Liver (tissue), 9 donors: ENCODE measurements around the gene VEGFB. TPM values are rescaled to one million over a fixed set of nuclear protein-coding genes. Genes with fewer than 3 reads are reported as not detected.

Experiments
- DNase-seq: peaks from one replicate; pipeline ENCODE4 v3.0.0-alpha.2; 2017; ENCODE audit warnings: low spot score
- H3K27ac ChIP-seq, 2 donors: one replicate each; pipeline ENCODE4 v1.7.0; 2013; ENCODE audit warnings: inconsistent platforms in 2 of 2, low read length in 2 of 2, control low read depth in 1 of 2, low read depth in 1 of 2, mild to moderate bottlenecking in 1 of 2
- H3K27me3 ChIP-seq, 4 donors: one replicate each; pipeline versions ENCODE4 v1.6.1 to v1.7.0; 2013; ENCODE audit warnings: low read length in 3 of 4, inconsistent platforms in 1 of 4, mild to moderate bottlenecking in 1 of 4, moderate library complexity in 1 of 4; ENCODE audit not compliant: control insufficient read depth in 4 of 4, insufficient read depth in 4 of 4
- H3K36me3 ChIP-seq, 4 donors: one replicate each; pipeline versions ENCODE4 v1.6.1 to v1.7.0; 2013; ENCODE audit warnings: low read length in 3 of 4, mild to moderate bottlenecking in 3 of 4, low read depth in 1 of 4, moderate library complexity in 1 of 4; ENCODE audit not compliant: control insufficient read depth in 4 of 4, insufficient read depth in 3 of 4
- H3K4me1 ChIP-seq, 4 donors: one replicate each; pipeline versions ENCODE4 v1.6.1 to v1.7.0; 2013; ENCODE audit warnings: low read length in 3 of 4, mild to moderate bottlenecking in 3 of 4, moderate library complexity in 1 of 4; ENCODE audit not compliant: control insufficient read depth in 4 of 4, insufficient read depth in 4 of 4
- H3K4me3 ChIP-seq, 3 donors: one replicate each; pipeline versions ENCODE4 v1.6.1 to v1.7.0; 2013; ENCODE audit warnings: low read length in 3 of 3, control low read depth in 1 of 3, low read depth in 1 of 3, mild to moderate bottlenecking in 1 of 3
- H3K9ac ChIP-seq, 2 donors: one replicate each; pipeline ENCODE4 v1.7.0; 2013; ENCODE audit warnings: low read length in 2 of 2, mild to moderate bottlenecking in 2 of 2, moderate library complexity in 2 of 2, control low read depth in 1 of 2, low read depth in 1 of 2
- H3K9me3 ChIP-seq, 4 donors: one replicate each; pipeline versions ENCODE4 v1.6.1 to v1.7.0; 2013; ENCODE audit warnings: low read length in 3 of 4; ENCODE audit not compliant: control insufficient read depth in 4 of 4
- EGR1 ChIP-seq, 2 donors: IDR thresholded peaks; 2 replicates each; pipeline ENCODE4 v1.6.1; 2016 to 2018; ENCODE audit warnings: antibody characterized with exemption in 2 of 2, low read depth in 2 of 2
- FOXA2 ChIP-seq: IDR thresholded peaks from 2 replicates; pipeline ENCODE4 v1.6.1; 2016; ENCODE audit warnings: antibody characterized with exemption
- GABPA ChIP-seq, 2 donors: IDR thresholded peaks in 1 of 2; conservative IDR thresholded peaks in 1 of 2; 2 replicates each; pipeline ENCODE4 v1.6.1; 2016; ENCODE audit warnings: antibody characterized with exemption in 2 of 2, mild to moderate bottlenecking in 1 of 2, moderate library complexity in 1 of 2
- RAD21 ChIP-seq, 2 donors: IDR thresholded peaks; 2 replicates each; pipeline ENCODE4 v1.6.1; 2016; ENCODE audit warnings: antibody characterized with exemption in 2 of 2, mild to moderate bottlenecking in 2 of 2
- RXRA ChIP-seq, 2 donors: IDR thresholded peaks; 2 replicates each; pipeline ENCODE4 v1.6.1; 2017 to 2018; ENCODE audit warnings: antibody characterized with exemption in 2 of 2, mild to moderate bottlenecking in 1 of 2
- YY1 ChIP-seq: IDR thresholded peaks from 2 replicates; pipeline ENCODE4 v1.6.1; 2016; ENCODE audit warnings: antibody characterized with exemption, mild to moderate bottlenecking
- WGBS: extraction: QIAGEN DNeasy Blood & Tissue Kit; methylation state at CpG from one replicate; pipeline ENCODE4 v1.1.7; 2013; 5-methylcytosine and 5-hydroxymethylcytosine counted together
- polyA plus RNA-seq, 2 donors: library from polyadenylated mRNA; stranded (reverse) in 1 of 2; unstranded in 1 of 2; fragments of 200-250 nt in 1 of 2; fragments of >200 nt in 1 of 2; fragmentation: Nextera tagmentation in 1 of 2; extraction: Ambion mirVana in 1 of 2; gene quantifications; one replicate each; pipeline versions ENCODE4 v1.2.1 to v1.2.3, GENCODE V29; 2013 to 2015
- total RNA-seq, 2 donors: library from RNA; depleted of rRNA; stranded (reverse); fragments of >200 nt; gene quantifications; one replicate each; pipeline ENCODE4 v1.2.3, GENCODE V29; 2014
- TF ChIP-seq, protein P1 (sequence below): IDR thresholded peaks from 2 replicates; pipeline ENCODE4 v1.6.1; 2016; ENCODE audit warnings: antibody characterized with exemption, mild to moderate bottlenecking
- donor health status: healthy.
- donor health status: healthy.
- donor health status: healthy.
- donor health status: healthy.
- donor health status: healthy.

Gene VEGFB
- total and polyA plus RNA-seq, 4 donors, result 3.6 to 17.3 (median 10.7) TPM

DNA sequence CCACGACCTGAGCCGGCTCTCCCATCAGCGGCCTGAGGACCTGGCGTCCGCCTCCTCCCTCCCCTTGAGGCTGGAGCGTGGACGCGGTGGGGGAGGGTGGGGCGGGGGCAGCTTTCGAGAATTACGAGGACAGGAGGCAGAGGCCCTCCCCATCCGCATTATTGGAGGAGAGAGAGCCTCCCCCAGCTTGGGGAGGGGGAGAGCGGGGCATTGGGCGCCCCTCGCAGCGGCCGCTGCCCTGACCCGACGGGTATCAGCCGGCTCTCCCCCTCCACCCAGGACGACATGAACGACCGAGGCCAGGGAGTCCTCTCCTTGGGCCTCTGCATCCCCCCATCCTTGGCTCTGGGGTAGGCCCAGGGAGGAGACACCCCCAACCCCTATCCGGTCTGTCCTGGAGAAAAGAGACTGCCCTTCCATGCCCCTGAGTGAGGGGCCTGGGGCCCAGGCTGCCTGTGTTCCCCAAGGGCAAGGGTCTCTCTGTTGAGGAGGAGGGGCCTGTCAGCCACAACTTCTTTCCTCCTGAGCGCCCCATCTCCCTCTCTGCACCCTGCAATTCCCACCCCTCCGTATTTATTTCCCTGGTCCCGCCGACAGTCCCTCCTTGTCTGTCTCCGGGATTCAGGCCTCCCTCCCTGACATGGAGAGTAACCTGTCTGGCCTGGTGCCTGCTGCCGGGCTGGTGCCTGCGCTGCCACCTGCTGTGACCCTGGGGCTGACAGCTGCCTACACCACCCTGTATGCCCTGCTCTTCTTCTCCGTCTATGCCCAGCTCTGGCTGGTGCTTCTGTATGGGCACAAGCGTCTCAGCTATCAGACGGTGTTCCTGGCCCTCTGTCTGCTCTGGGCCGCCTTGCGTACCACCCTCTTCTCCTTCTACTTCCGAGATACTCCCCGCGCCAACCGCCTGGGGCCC, 51.8 kb downstream of the VEGFB start:
- Histone ChIP-seq H3K9me3 (no peaks in the 10 kb centered on the region), H3K9ac (peak overlapping the region in 1 of 2 donors; percentile 61), H3K36me3 (peaks cover 0 to 4% (median 0%) of the 10 kb centered on the region in 4 donors), H3K27ac (peak overlapping the region in 1 of 2 donors; percentile 99), H3K4me3 (peak overlapping the region; percentile 45 to 87 (median 69)), H3K4me1 (peaks cover 2 to 35% (median 23%) of the 10 kb centered on the region in 4 donors), H3K27me3 (peaks cover 0 to 4% (median 0%) of the 10 kb centered on the region in 4 donors)
- no peak for TF ChIP-seq YY1
- TF ChIP-seq RXRA (IDR thresholded peaks at IDR 0.05), result peak; percentile 12 to 28
- 24% methylated on average over 40 of the region's 40 CpGs for WGBS
- DNase-seq, result no peak

DNA sequence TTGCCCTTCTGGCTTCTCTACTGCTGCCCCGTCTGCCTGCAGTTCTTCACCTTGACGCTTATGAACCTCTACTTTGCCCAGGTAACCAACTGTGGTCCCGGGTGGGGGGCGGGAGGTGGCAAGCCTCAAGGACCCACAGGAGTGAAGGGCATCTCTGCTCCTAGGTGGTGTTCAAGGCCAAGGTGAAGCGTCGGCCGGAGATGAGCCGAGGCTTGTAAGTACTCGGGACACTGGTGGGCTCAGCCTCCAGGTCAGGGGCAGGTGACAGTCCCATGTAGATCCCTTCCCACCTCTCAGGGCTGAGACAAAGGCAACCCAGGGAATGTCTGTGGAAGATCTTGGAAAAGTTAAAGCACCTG, 52.4 kb downstream of the VEGFB start:
- no peak for DNase-seq
- no peak overlapping the region for H3K4me3 ChIP-seq
- H3K4me1 ChIP-seq, result peaks cover 8 to 41% (median 23%) of the 10 kb centered on the region in 4 donors
- WGBS, result 94% methylated on average over 9 of the region's 9 CpGs
- H3K9me3 ChIP-seq, result no peaks in the 10 kb centered on the region
- H3K36me3 ChIP-seq, result peaks cover 0 to 4% (median 0%) of the 10 kb centered on the region in 4 donors
- H3K9ac ChIP-seq, result no peak overlapping the region
- peaks cover 0 to 4% (median 0%) of the 10 kb centered on the region in 4 donors for H3K27me3 ChIP-seq
- TF ChIP-seq FOXA2, result no peak
- TF ChIP-seq RAD21 (IDR thresholded peaks at IDR 0.05), result no peak
- TF ChIP-seq GABPA (IDR thresholded peaks at IDR 0.05 in 1 of 2, conservative IDR thresholded peaks at IDR 0.05 in 1 of 2), result no peak
- TF ChIP-seq, protein P1, sequence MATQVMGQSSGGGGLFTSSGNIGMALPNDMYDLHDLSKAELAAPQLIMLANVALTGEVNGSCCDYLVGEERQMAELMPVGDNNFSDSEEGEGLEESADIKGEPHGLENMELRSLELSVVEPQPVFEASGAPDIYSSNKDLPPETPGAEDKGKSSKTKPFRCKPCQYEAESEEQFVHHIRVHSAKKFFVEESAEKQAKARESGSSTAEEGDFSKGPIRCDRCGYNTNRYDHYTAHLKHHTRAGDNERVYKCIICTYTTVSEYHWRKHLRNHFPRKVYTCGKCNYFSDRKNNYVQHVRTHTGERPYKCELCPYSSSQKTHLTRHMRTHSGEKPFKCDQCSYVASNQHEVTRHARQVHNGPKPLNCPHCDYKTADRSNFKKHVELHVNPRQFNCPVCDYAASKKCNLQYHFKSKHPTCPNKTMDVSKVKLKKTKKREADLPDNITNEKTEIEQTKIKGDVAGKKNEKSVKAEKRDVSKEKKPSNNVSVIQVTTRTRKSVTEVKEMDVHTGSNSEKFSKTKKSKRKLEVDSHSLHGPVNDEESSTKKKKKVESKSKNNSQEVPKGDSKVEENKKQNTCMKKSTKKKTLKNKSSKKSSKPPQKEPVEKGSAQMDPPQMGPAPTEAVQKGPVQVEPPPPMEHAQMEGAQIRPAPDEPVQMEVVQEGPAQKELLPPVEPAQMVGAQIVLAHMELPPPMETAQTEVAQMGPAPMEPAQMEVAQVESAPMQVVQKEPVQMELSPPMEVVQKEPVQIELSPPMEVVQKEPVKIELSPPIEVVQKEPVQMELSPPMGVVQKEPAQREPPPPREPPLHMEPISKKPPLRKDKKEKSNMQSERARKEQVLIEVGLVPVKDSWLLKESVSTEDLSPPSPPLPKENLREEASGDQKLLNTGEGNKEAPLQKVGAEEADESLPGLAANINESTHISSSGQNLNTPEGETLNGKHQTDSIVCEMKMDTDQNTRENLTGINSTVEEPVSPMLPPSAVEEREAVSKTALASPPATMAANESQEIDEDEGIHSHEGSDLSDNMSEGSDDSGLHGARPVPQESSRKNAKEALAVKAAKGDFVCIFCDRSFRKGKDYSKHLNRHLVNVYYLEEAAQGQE, result no peak
- no peak for TF ChIP-seq EGR1 (IDR thresholded peaks at IDR 0.05; ENCODE audit: low read depth in 2 of 2)
- no peak overlapping the region for H3K27ac ChIP-seq

DNA sequence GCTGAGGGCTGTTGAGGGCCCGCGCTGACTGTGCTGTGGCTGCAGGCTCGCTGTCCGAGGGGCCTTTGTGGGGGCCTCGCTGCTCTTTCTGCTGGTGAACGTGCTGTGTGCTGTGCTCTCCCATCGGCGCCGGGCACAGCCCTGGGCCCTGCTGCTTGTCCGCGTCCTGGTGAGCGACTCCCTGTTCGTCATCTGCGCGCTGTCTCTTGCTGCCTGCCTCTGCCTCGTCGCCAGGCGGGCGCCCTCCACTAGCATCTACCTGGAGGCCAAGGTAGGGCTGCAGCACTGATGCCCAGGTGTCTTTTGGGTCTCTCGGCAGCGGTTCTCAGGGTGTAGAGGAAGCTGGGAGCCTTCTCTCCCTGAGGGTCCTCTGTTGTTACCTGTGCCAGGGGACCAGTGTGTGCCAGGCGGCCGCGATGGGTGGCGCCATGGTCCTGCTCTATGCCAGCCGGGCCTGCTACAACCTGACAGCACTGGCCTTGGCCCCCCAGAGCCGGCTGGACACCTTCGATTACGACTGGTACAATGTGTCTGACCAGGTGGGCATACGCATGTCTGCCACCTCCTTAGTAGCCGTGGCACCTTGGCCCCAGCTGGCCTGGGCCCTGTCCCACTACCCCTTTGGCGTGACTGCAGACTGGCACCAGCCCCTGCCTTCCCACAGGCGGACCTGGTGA, 53.4 kb downstream of the VEGFB start:
- Histone ChIP-seq H3K4me1 (peaks cover 14 to 51% (median 25%) of the 10 kb centered on the region in 4 donors), H3K36me3 (no peaks in the 10 kb centered on the region), H3K27ac (no peak overlapping the region), H3K27me3 (peaks cover 0 to 4% (median under 1%) of the 10 kb centered on the region in 4 donors), H3K9ac (no peak overlapping the region), H3K4me3 (no peak overlapping the region), H3K9me3 (no peaks in the 10 kb centered on the region)
- TF ChIP-seq, protein P1, result no peak
- DNase-seq, result no peak
- WGBS, result 96% methylated on average over 33 of the region's 33 CpGs
